HCT116 (cell line): Measurements from ENCODE around the gene EPN1. TPM values are rescaled to one million over a fixed set of nuclear protein-coding genes. Genes with fewer than 3 reads are reported as not detected.
A peak's percentile ranks its signal among the peaks of the same experiment; 100 is the strongest.

ENCODE experiments used
- ATAC-seq: fragments of 200-7000 bp; cut with Tn5 transposase; 2 replicates; pipeline ENCODE4 v1.9.1; 2020; ENCODE audit warnings: mild to moderate bottlenecking, moderate library complexity
- BruUV-seq: library from RNA; stranded (reverse); fragments of 400-500 nt; replicated peaks from 2 replicates; lab custom pipeline; 2021; lab: Mats Ljungman, UMichigan
- CTCF ChIA-PET: fragments of 300-600 bp; sonication (Branson Sonifier 250); formaldehyde crosslinking; loops from one replicate; lab custom pipeline; 2021; ENCODE audit warnings: antibody characterized with exemption; lab: Charles Lee
- POLR2A ChIA-PET: fragments of 300-600, 350-600 bp; sonication (Branson Sonifier 250); formaldehyde crosslinking; loops from one replicate; lab custom pipeline; 2021; ENCODE audit warnings: antibody characterized with exemption; lab: Charles Lee
- RAD21 ChIA-PET, 2 experiments: fragments of 300-600 bp; sonication (Branson Sonifier 250); formaldehyde crosslinking; loops; one replicate each; lab custom pipeline; 2023; ENCODE audit warnings: low total read pairs in 2 of 2; ENCODE audit not compliant: uncharacterized antibody in 2 of 2, unreplicated experiment in 2 of 2, low non-redundant PET in 1 of 2; lab: Charles Lee
- DNase-seq: peaks from one replicate; pipeline ENCODE4 v3.0.0-alpha.2; 2010; ENCODE audit warnings: low read depth, low spot score
- H2AFZ ChIP-seq: fragments of 200-600 bp; shearing (Covaris generic), sonication (generic); 2 replicates; pipeline ENCODE4 v1.6.1; 2017; ENCODE audit warnings: low read depth, mixed run types, mixed read lengths, antibody characterized with exemption, low read length; ENCODE audit not compliant: poor library complexity, severe bottlenecking
- H3K27ac ChIP-seq: 2 replicates; pipeline ENCODE4 v1.5.1; 2012; ENCODE audit warnings: low read depth, low read length
- H3K27me3 ChIP-seq: fragments of 200-600 bp; sonication (generic); 2 replicates; pipeline ENCODE4 v1.6.1; 2016; ENCODE audit warnings: mixed run types, low read length, mixed read lengths; ENCODE audit not compliant: insufficient read depth
- H3K36me3 ChIP-seq, 2 experiments: fragments of 200-500 bp in 1 of 2; fragments of 200-600 bp in 1 of 2; sonication (Bioruptor generic) in 1 of 2; sonication (generic) in 1 of 2; 2 replicates each; pipeline versions ENCODE4 v1.5.1 to v1.6.1; 2014 to 2016; ENCODE audit warnings: low read length in 2 of 2, inconsistent platforms in 1 of 2, mixed read lengths in 1 of 2, mixed run types in 1 of 2; ENCODE audit not compliant: insufficient read depth in 2 of 2, control insufficient read depth in 1 of 2
- H3K4me1 ChIP-seq, 2 experiments: fragments of 200-600 bp in 1 of 2; sonication (generic) in 1 of 2; 2 replicates each; pipeline versions ENCODE4 v1.5.1 to v1.6.1; 2012 to 2017; ENCODE audit warnings: low read length in 2 of 2, inconsistent platforms in 1 of 2, mild to moderate bottlenecking in 1 of 2, mixed read lengths in 1 of 2, mixed run types in 1 of 2, moderate library complexity in 1 of 2; ENCODE audit not compliant: insufficient read depth in 2 of 2, control insufficient read depth in 1 of 2
- H3K4me2 ChIP-seq: fragments of 200-600 bp; sonication (generic); 2 replicates; pipeline ENCODE4 v1.6.1; 2017; ENCODE audit warnings: mixed run types, low read length, mixed read lengths
- H3K4me3 ChIP-seq, 2 experiments: fragments of 200-600 bp in 1 of 2; sonication (generic) in 1 of 2; replicated peaks in 1 of 2; 2 replicates each; pipeline ENCODE4 v1.5.1; 2011 to 2016; ENCODE audit warnings: low read length in 2 of 2, control low read depth in 1 of 2, low read depth in 1 of 2, mild to moderate bottlenecking in 1 of 2, mixed read lengths in 1 of 2, mixed run types in 1 of 2
- H3K79me2 ChIP-seq: fragments of 200-600 bp; sonication (generic); 2 replicates; pipeline ENCODE4 v1.6.1; 2017; ENCODE audit warnings: mild to moderate bottlenecking, mixed run types, low read length, moderate library complexity, mixed read lengths; ENCODE audit not compliant: insufficient read depth
- H3K9ac ChIP-seq: fragments of 200-600 bp; sonication (generic); 2 replicates; pipeline ENCODE4 v1.6.1; 2016; ENCODE audit warnings: low read length, mixed read lengths
- H3K9me2 ChIP-seq: fragments of 200-600 bp; sonication (generic), shearing (Covaris generic); 2 replicates; pipeline ENCODE4 v1.6.1; 2017; ENCODE audit warnings: mixed run types, mild to moderate bottlenecking, moderate library complexity; ENCODE audit not compliant: insufficient read depth
- H3K9me3 ChIP-seq, 2 experiments: fragments of 200-500 bp in 1 of 2; fragments of 200-600 bp in 1 of 2; sonication (Bioruptor generic) in 1 of 2; sonication (generic) in 1 of 2; 2 replicates each; pipeline ENCODE4 v1.6.1; 2014 to 2017; ENCODE audit warnings: low read length in 2 of 2, mixed read lengths in 2 of 2, inconsistent platforms in 1 of 2, low read depth in 1 of 2, mild to moderate bottlenecking in 1 of 2, mixed run types in 1 of 2, moderate library complexity in 1 of 2; ENCODE audit not compliant: control insufficient read depth in 1 of 2, insufficient read depth in 1 of 2
- H4K20me1 ChIP-seq: fragments of 200-600 bp; sonication (generic), shearing (Covaris generic); 2 replicates; pipeline ENCODE4 v1.6.1; 2017; ENCODE audit warnings: mixed run types, mild to moderate bottlenecking, moderate library complexity; ENCODE audit not compliant: insufficient read depth
- CEBPB ChIP-seq: IDR thresholded peaks from 2 replicates; pipeline ENCODE4 v1.6.1; 2012; ENCODE audit warnings: low read depth
- EGR1 ChIP-seq: IDR thresholded peaks from 2 replicates; pipeline ENCODE4 v1.6.1; 2012; ENCODE audit warnings: low read depth
- ELF1 ChIP-seq: IDR thresholded peaks from 2 replicates; pipeline ENCODE4 v1.6.1; 2012; ENCODE audit warnings: low read depth, borderline replicate concordance
- EZH2 ChIP-seq: fragments of 200-600 bp; sonication (generic); IDR thresholded peaks from 2 replicates; pipeline ENCODE4 v1.6.1; 2017; ENCODE audit warnings: antibody characterized with exemption, mixed run types
- JUND ChIP-seq: IDR thresholded peaks from 2 replicates; pipeline ENCODE4 v1.6.1; 2012
- POLR2A ChIP-seq: IDR thresholded peaks from 2 replicates; pipeline ENCODE4 v1.7.0; 2011; ENCODE audit warnings: borderline replicate concordance; ENCODE audit not compliant: insufficient read depth, insufficient read length; ENCODE audit errors: extremely low read depth
- POLR2AphosphoS5 ChIP-seq: IDR thresholded peaks from 2 replicates; pipeline ENCODE4 v1.6.1; 2011; ENCODE audit warnings: mild to moderate bottlenecking, low read depth, low read length, moderate library complexity
- RAD21 ChIP-seq: IDR thresholded peaks from 2 replicates; pipeline ENCODE4 v1.6.1; 2012; ENCODE audit warnings: low read depth, mild to moderate bottlenecking
- SP1 ChIP-seq: IDR thresholded peaks from 2 replicates; pipeline ENCODE4 v1.6.1; 2012; ENCODE audit warnings: low read depth
- SRF ChIP-seq: IDR thresholded peaks from 2 replicates; pipeline ENCODE4 v1.6.1; 2012; ENCODE audit warnings: low read depth
- TCF7L2 ChIP-seq: IDR thresholded peaks from 2 replicates; pipeline ENCODE4 v1.7.0; 2011; ENCODE audit warnings: borderline replicate concordance, inconsistent platforms; ENCODE audit not compliant: insufficient read depth, insufficient read length; ENCODE audit errors: extremely low read depth
- YY1 ChIP-seq: IDR thresholded peaks from 2 replicates; pipeline ENCODE4 v1.6.1; 2011; ENCODE audit warnings: low read length, low read depth, moderate library complexity, mild to moderate bottlenecking; ENCODE audit not compliant: insufficient replicate concordance; ENCODE audit errors: extremely low read depth
- ZFX ChIP-seq: fragments of 450-650 bp; IDR thresholded peaks from 2 replicates; pipeline ENCODE4 v1.6.1; 2017
- ZNF274 ChIP-seq: fragments of 200-500 bp; sonication (Bioruptor generic); IDR thresholded peaks from 2 replicates; pipeline ENCODE4 v1.6.1; 2014; ENCODE audit warnings: mild to moderate bottlenecking, low read depth, low read length, inconsistent platforms
- intact Hi-C: fragments of 100-400 bp; cut with micrococcal nuclease; formaldehyde crosslinking; loops from 2 replicates; pipeline ENCODE4 v1.10.0; 2022
- total RNA-seq: library from RNA; stranded (reverse); gene quantifications from one replicate; pipeline ENCODE4 v1.2.1, GENCODE V29; 2021; ENCODE audit not compliant: unreplicated experiment
- TF ChIP-seq, protein P1 (sequence below): IDR thresholded peaks from 2 replicates; pipeline ENCODE4 v1.6.1; 2011; ENCODE audit warnings: mild to moderate bottlenecking, low read length, moderate library complexity; ENCODE audit not compliant: insufficient replicate concordance; ENCODE audit errors: extremely low read depth
- TF ChIP-seq, protein P2 (sequence below): IDR thresholded peaks from 2 replicates; pipeline ENCODE4 v1.6.1; 2012

Gene EPN1
- total RNA-seq, 1 experiment from 2014 or later, result 122 TPM

GRCh38 chr19:55667511-55667910 is 7.5 kb upstream of the EPN1 start (continued):
- no peak for TF ChIP-seq POLR2A
- TF ChIP-seq EGR1, result no peak
- no peak for TF ChIP-seq CEBPB

GRCh38 chr19:55667958-55668357 is 7.1 kb upstream of the EPN1 start:
- peaks cover 99% of the 10 kb centered on the region for H3K79me2 ChIP-seq
- no peak overlapping the region for H3K9ac ChIP-seq
- no peak for TF ChIP-seq EGR1
- no peak for TF ChIP-seq ZNF274
- TF ChIP-seq YY1, result no peak
- TF ChIP-seq CEBPB, result no peak
- no peak for TF ChIP-seq POLR2AphosphoS5
- no peak for TF ChIP-seq ZFX
- no peaks in the 10 kb centered on the region for H3K9me3 ChIP-seq
- no peak overlapping the region; the same call in 1 of the 2 replicates for H3K4me2 ChIP-seq
- ATAC-seq (peak; percentile 62), DNase-seq (no peak)
- H3K4me3 ChIP-seq, result no peak overlapping the region
- ChIA-PET CTCF (no interaction called here), RAD21 (no interaction called here), POLR2A (no interaction called here)
- no peaks in the 10 kb centered on the region for H3K27me3 ChIP-seq
- intact Hi-C loops, result no loop called here
- peaks cover 7% of the 10 kb centered on the region; the same call in 1 of the 2 replicates for H4K20me1 ChIP-seq
- H2AFZ ChIP-seq, result no peak overlapping the region
- no TSS peak for BruUV-seq
- no peak overlapping the region for H3K27ac ChIP-seq
- H3K4me1 ChIP-seq, result peaks cover 5 to 34% of the 10 kb centered on the region in 2 experiments; a peak in 3 of 4 replicates
- no peaks in the 10 kb centered on the region for H3K9me2 ChIP-seq
- H3K36me3 ChIP-seq, result peaks cover 42 to 65% of the 10 kb centered on the region in 2 experiments

DNA sequence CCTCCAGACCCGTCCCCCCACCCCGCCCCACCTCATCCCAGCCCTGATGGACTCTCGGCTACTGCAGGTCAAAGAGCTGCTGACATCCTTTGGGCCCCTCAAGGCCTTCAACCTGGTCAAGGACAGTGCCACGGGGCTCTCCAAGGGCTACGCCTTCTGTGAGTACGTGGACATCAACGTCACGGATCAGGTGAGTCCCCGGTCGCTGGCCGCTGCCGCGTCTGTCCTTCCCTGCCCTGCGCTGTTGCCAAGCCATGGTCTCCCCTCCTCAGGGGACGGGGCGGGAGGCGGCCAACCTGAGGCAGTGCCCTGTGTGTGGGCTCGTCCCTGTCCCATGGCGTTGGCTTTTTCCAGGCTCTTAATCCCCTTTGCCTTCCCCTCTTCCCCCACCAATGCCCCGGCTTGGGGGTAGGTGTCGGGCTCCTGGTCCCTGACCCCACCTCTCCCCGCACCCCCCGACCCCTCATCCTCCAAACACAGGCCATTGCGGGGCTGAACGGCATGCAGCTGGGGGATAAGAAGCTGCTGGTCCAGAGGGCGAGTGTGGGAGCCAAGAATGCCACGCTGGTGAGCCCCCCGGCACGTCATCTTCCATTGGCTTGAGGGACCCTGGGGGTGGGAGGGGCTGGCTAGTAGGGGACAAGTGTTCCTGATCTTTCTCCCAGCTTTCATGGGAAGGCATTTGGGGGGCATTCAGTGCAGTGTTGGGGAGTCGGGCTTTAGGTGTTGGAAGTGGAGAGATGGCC is 6.2 kb upstream of the EPN1 start:
- TF ChIP-seq, protein P1, sequence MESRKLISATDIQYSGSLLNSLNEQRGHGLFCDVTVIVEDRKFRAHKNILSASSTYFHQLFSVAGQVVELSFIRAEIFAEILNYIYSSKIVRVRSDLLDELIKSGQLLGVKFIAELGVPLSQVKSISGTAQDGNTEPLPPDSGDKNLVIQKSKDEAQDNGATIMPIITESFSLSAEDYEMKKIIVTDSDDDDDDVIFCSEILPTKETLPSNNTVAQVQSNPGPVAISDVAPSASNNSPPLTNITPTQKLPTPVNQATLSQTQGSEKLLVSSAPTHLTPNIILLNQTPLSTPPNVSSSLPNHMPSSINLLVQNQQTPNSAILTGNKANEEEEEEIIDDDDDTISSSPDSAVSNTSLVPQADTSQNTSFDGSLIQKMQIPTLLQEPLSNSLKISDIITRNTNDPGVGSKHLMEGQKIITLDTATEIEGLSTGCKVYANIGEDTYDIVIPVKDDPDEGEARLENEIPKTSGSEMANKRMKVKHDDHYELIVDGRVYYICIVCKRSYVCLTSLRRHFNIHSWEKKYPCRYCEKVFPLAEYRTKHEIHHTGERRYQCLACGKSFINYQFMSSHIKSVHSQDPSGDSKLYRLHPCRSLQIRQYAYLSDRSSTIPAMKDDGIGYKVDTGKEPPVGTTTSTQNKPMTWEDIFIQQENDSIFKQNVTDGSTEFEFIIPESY, result no peak
- TF ChIP-seq ELF1, result no peak
- no peak for TF ChIP-seq SP1
- no peak for TF ChIP-seq TCF7L2
- TF ChIP-seq YY1, result no peak
- TF ChIP-seq ZFX, result no peak
- no peak for TF ChIP-seq SRF
- no peak for TF ChIP-seq EZH2
- TF ChIP-seq, protein P2, sequence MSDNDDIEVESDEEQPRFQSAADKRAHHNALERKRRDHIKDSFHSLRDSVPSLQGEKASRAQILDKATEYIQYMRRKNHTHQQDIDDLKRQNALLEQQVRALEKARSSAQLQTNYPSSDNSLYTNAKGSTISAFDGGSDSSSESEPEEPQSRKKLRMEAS, result no peak
- TF ChIP-seq RAD21, result no peak
- no peak for TF ChIP-seq JUND
- Histone ChIP-seq H3K4me2 (no peak overlapping the region), H3K36me3 (peaks cover 37 to 57% of the 10 kb centered on the region in 2 experiments), H3K79me2 (peaks cover 99% of the 10 kb centered on the region), H3K27ac (no peak overlapping the region), H4K20me1 (peaks cover 14% of the 10 kb centered on the region; the same call in 1 of the 2 replicates), H3K9ac (no peak overlapping the region), H3K4me3 (no peak overlapping the region), H3K9me3 (no peaks in the 10 kb centered on the region), H3K4me1 (peaks cover 7 to 42% of the 10 kb centered on the region in 2 experiments), H3K27me3 (no peaks in the 10 kb centered on the region), H3K9me2 (no peaks in the 10 kb centered on the region), H2AFZ (no peak overlapping the region)
- no TSS peak for BruUV-seq
- intact Hi-C loops, result no loop called here
- DNase-seq (no peak), ATAC-seq (no peak)
- ChIA-PET POLR2A (no interaction called here), CTCF (no interaction called here), RAD21 (no interaction called here)
